WTC11 (cell line): ENCODE data around the gene ANTXR1. TPM values are rescaled to one million over a fixed set of nuclear protein-coding genes. Genes with fewer than 3 reads are reported as not detected.

Source experiments
- ATAC-seq: fragments of 200-7000 bp; cut with Tn5 transposase; 2 replicates; pipeline ENCODE4 v1.10.0; 2021; ENCODE audit warnings: mild to moderate bottlenecking, moderate library complexity
- CTCF ChIA-PET: fragments of 300-600 bp; sonication (Branson Sonifier 250); formaldehyde crosslinking; loops from one replicate; lab custom pipeline; 2021; ENCODE audit warnings: antibody characterized with exemption; lab: Charles Lee
- POLR2A ChIA-PET: fragments of 350-600 bp; sonication (Branson Sonifier 250); formaldehyde crosslinking; loops from one replicate; lab custom pipeline; 2021; ENCODE audit warnings: antibody characterized with exemption; lab: Charles Lee
- DNase-seq: peaks from one replicate; pipeline ENCODE4 v3.0.0; 2021; ENCODE audit warnings: low spot score
- H3K27ac Mint-ChIP-seq: 2 replicates; pipeline ENCODE4 v1.8.0; 2021; ENCODE audit warnings: mixed read lengths
- H3K27me3 Mint-ChIP-seq: 2 replicates; pipeline ENCODE4 v1.8.0; 2021; ENCODE audit warnings: low read depth, mild to moderate bottlenecking, moderate library complexity, mixed read lengths
- H3K36me3 Mint-ChIP-seq: 2 replicates; pipeline ENCODE4 v1.8.0; 2021; ENCODE audit warnings: mixed read lengths
- H3K4me1 Mint-ChIP-seq: 2 replicates; pipeline ENCODE4 v1.8.0; 2022; ENCODE audit warnings: mixed read lengths
- H3K4me3 Mint-ChIP-seq: 2 replicates; pipeline ENCODE4 v1.8.0; 2021; ENCODE audit warnings: mild to moderate bottlenecking, moderate library complexity, mixed read lengths
- H3K9me3 Mint-ChIP-seq: 2 replicates; pipeline ENCODE4 v1.8.0; 2021; ENCODE audit warnings: mixed read lengths
- ESRRA ChIP-seq: sonication (generic); formaldehyde crosslinking; IDR thresholded peaks from 2 replicates; pipeline ENCODE4 v1.8.1; 2022; ENCODE audit warnings: mild to moderate bottlenecking, missing genetic modification reagents, borderline replicate concordance
- ETV6 ChIP-seq: sonication (generic); formaldehyde crosslinking; IDR thresholded peaks from 2 replicates; pipeline ENCODE4 v1.8.1; 2022; ENCODE audit warnings: mild to moderate bottlenecking, missing genetic modification reagents
- JAZF1 ChIP-seq: fragments of 250-450 bp; sonication (Bioruptor Pico); IDR thresholded peaks from 2 replicates; pipeline ENCODE4 v1.9.0; 2021; ENCODE audit warnings: moderate library complexity, mild to moderate bottlenecking, inconsistent platforms
- MLX ChIP-seq: sonication (generic); formaldehyde crosslinking; IDR thresholded peaks from 2 replicates; pipeline ENCODE4 v1.8.1; 2023; ENCODE audit warnings: mild to moderate bottlenecking, missing genetic modification reagents, moderate library complexity
- MXD4 ChIP-seq: fragments of 250-450 bp; sonication (Bioruptor Pico); IDR thresholded peaks from 2 replicates; pipeline ENCODE4 v1.8.0; 2021; ENCODE audit warnings: mild to moderate bottlenecking, moderate library complexity, borderline replicate concordance
- MYBL2 ChIP-seq: sonication (generic); formaldehyde crosslinking; IDR thresholded peaks from 2 replicates; pipeline ENCODE4 v1.8.1; 2023; ENCODE audit warnings: mild to moderate bottlenecking, moderate library complexity, missing genetic modification reagents
- NR1H2 ChIP-seq: sonication (generic); formaldehyde crosslinking; IDR thresholded peaks from 2 replicates; pipeline ENCODE4 v1.9.0; 2021; ENCODE audit warnings: mild to moderate bottlenecking, moderate library complexity, missing genetic modification reagents
- OVOL2 ChIP-seq: fragments of 250-450 bp; sonication (Bioruptor Pico); IDR thresholded peaks from 2 replicates; pipeline ENCODE4 v1.9.0; 2021; ENCODE audit warnings: mild to moderate bottlenecking, borderline replicate concordance
- PRDM15 ChIP-seq: sonication (generic); formaldehyde crosslinking; IDR thresholded peaks from 2 replicates; pipeline ENCODE4 v1.8.0; 2022; ENCODE audit warnings: missing genetic modification reagents
- PRRX2 ChIP-seq: fragments of 250-450 bp; sonication (Bioruptor Pico); IDR thresholded peaks from 2 replicates; pipeline ENCODE4 v1.8.0; 2021; ENCODE audit warnings: mild to moderate bottlenecking
- RELA ChIP-seq: sonication (generic); formaldehyde crosslinking; IDR thresholded peaks from 2 replicates; pipeline ENCODE4 v1.8.1; 2022; ENCODE audit warnings: missing genetic modification reagents, mild to moderate bottlenecking, borderline replicate concordance
- SP1 ChIP-seq: sonication (generic); formaldehyde crosslinking; conservative IDR thresholded peaks from 2 replicates; pipeline ENCODE4 v1.8.1; 2022; ENCODE audit warnings: missing genetic modification reagents
- TCF7 ChIP-seq: sonication (generic); formaldehyde crosslinking; IDR thresholded peaks from 2 replicates; pipeline ENCODE4 v1.8.0; 2022; ENCODE audit warnings: mild to moderate bottlenecking, low read depth, missing genetic modification reagents, moderate library complexity
- ZBTB21 ChIP-seq: sonication (generic); formaldehyde crosslinking; IDR thresholded peaks from 2 replicates; pipeline ENCODE4 v1.8.1; 2023; ENCODE audit warnings: mild to moderate bottlenecking, missing genetic modification reagents, borderline replicate concordance
- ZBTB43 ChIP-seq: sonication (generic); formaldehyde crosslinking; IDR thresholded peaks from 2 replicates; pipeline ENCODE4 v1.8.1; 2023; ENCODE audit warnings: mild to moderate bottlenecking, missing genetic modification reagents
- ZNF232 ChIP-seq: sonication (generic); formaldehyde crosslinking; IDR thresholded peaks from 2 replicates; pipeline ENCODE4 v1.8.0; 2022; ENCODE audit warnings: mild to moderate bottlenecking, missing genetic modification reagents
- ZNF423 ChIP-seq: fragments of 250-450 bp; sonication (Bioruptor Pico); IDR thresholded peaks from 2 replicates; pipeline ENCODE4 v2.1.2; 2022; ENCODE audit warnings: mild to moderate bottlenecking, moderate library complexity
- ZNF425 ChIP-seq: fragments of 250-450 bp; sonication (Bioruptor Pico); conservative IDR thresholded peaks from 2 replicates; pipeline ENCODE4 v1.9.0; 2021; ENCODE audit warnings: mild to moderate bottlenecking
- total RNA-seq: library from RNA; stranded (reverse); gene quantifications from 3 replicates; pipeline ENCODE4 v1.2.3, GENCODE V29; 2021

Gene ANTXR1
- total RNA-seq, 1 experiment from 2014 or later: 30.0 TPM

GRCh38 chr2:69242651-69243051, 229.7 kb downstream of the ANTXR1 start:
- Mint-ChIP-seq H3K4me3 (no peak overlapping the region), H3K27ac (no peak overlapping the region), H3K36me3 (peaks cover 15% of the 10 kb centered on the region), H3K4me1 (peaks cover 6% of the 10 kb centered on the region; the same call in 1 of the 2 replicates), H3K9me3 (no peaks in the 10 kb centered on the region), H3K27me3 (no peaks in the 10 kb centered on the region)
- no peak for DNase-seq
- no peak for ATAC-seq
- ChIA-PET POLR2A (no interaction called here), CTCF (interaction anchor here (1.3 to 1.4 kb wide), 2 partner anchors 64 to 299 kb away, joined by 3 to 5 read pairs; no protein-coding TSS in a partner anchor)
- TF ChIP-seq ZNF425 (CRISPR knock-in tag) (no peak), NR1H2 (no peak), ETV6 (CRISPR knock-in tag) (no peak), TCF7 (CRISPR knock-in tag) (no peak), ZNF423 (CRISPR knock-in tag) (no peak)

- ChIA-PET CTCF (no interaction called here), POLR2A (interaction anchor here (0.6 kb wide), 1 partner anchor 8 kb away, joined by 6 read pairs; no protein-coding TSS in a partner anchor)
- TF ChIP-seq ZNF232 (CRISPR knock-in tag) (no peak), MLX (no peak), MXD4 (CRISPR knock-in tag) (no peak)
- H3K36me3 Mint-ChIP-seq: peaks cover 15% of the 10 kb centered on the region
- H3K4me3 Mint-ChIP-seq: no peak overlapping the region
- no peaks in the 10 kb centered on the region for H3K27me3 Mint-ChIP-seq
- ATAC-seq: peak; percentile 62
- H3K27ac Mint-ChIP-seq: no peak overlapping the region
- H3K9me3 Mint-ChIP-seq: no peaks in the 10 kb centered on the region
- peaks cover 6% of the 10 kb centered on the region; the same call in 1 of the 2 replicates for H3K4me1 Mint-ChIP-seq
- DNase-seq: no peak
Observed at GRCh38 chr2:69243652-69244051, 230.7 kb downstream of the ANTXR1 start.

GRCh38 chr2:69244882-69245281, 231.9 kb downstream of the ANTXR1 start:
- ATAC-seq: no peak; the same call in 1 of the 2 replicates
- POLR2A ChIA-PET: no interaction called here
- H3K27ac Mint-ChIP-seq: no peak overlapping the region
- peaks cover 6% of the 10 kb centered on the region; the same call in 1 of the 2 replicates for H3K4me1 Mint-ChIP-seq
- H3K4me3 Mint-ChIP-seq: no peak overlapping the region
- H3K27me3 Mint-ChIP-seq: no peaks in the 10 kb centered on the region
- CTCF ChIA-PET: interaction anchor here (0.8 kb wide), 1 partner anchor 10 kb away, joined by 3 read pairs; no protein-coding TSS in a partner anchor
- no peaks in the 10 kb centered on the region for H3K9me3 Mint-ChIP-seq
- peaks cover 15% of the 10 kb centered on the region for H3K36me3 Mint-ChIP-seq
- TF ChIP-seq ZBTB21 (CRISPR knock-in tag): no peak
- TF ChIP-seq MYBL2 (CRISPR knock-in tag): no peak
- no peak for TF ChIP-seq OVOL2 (CRISPR knock-in tag)
- no peak for DNase-seq

- no peak for ATAC-seq
- POLR2A ChIA-PET: no interaction called here
- CTCF ChIA-PET: no interaction called here
- H3K9me3 Mint-ChIP-seq: no peaks in the 10 kb centered on the region
- no peaks in the 10 kb centered on the region for H3K27me3 Mint-ChIP-seq
- H3K4me1 Mint-ChIP-seq: peaks cover 6% of the 10 kb centered on the region; the same call in 1 of the 2 replicates
- H3K4me3 Mint-ChIP-seq: no peak overlapping the region
- no peak for DNase-seq
- no peak overlapping the region for H3K27ac Mint-ChIP-seq
- peaks cover 15% of the 10 kb centered on the region for H3K36me3 Mint-ChIP-seq
- TF ChIP-seq ZBTB43 (no peak), PRDM15 (CRISPR knock-in tag) (no peak), PRRX2 (no peak), RELA (CRISPR knock-in tag) (no peak), MXD4 (CRISPR knock-in tag) (no peak), JAZF1 (CRISPR knock-in tag) (no peak), ESRRA (CRISPR knock-in tag) (no peak), SP1 (CRISPR knock-in tag) (no peak), ZNF425 (CRISPR knock-in tag) (no peak)
Observed at GRCh38 chr2:69247583-69247982, 234.6 kb downstream of the ANTXR1 start.
